CD4-positive, alpha-beta T cell treated with Interferon gamma for 1 hour (primary cell): ENCODE data around the gene HASPIN.

Source experiments
- DNase-seq: peaks from one replicate; pipeline ENCODE4 v3.0.0-alpha.2; 2020

The HASPIN gene

GRCh38 chr17:3768769-3769168 lies 45.1 kb downstream of the HASPIN start:
- no peak for DNase-seq

GRCh38 chr17:3770466-3770865 lies 46.8 kb downstream of the HASPIN start:
- DNase-seq, result peak; percentile 58

DNA sequence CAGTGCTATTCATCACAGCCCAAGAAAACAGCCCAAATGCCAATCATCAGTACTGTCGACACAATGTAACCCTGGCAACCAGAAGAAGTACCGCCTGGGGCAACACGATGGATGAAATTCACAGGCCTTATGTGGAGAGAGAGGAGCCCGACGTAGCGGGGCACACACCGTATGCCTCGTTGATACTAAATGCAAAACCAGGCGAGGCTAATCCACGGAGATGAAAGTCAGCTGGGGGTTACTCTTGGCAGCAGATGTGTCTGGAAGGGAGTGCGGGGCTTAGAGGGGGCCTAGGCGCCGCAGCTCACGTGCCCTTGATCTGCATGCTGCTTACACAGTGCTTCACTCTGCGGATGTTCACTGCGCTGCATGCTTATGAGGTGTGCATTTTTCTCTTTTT lies 47.4 kb downstream of the HASPIN start:
- DNase-seq, result peak; percentile 18

DNA sequence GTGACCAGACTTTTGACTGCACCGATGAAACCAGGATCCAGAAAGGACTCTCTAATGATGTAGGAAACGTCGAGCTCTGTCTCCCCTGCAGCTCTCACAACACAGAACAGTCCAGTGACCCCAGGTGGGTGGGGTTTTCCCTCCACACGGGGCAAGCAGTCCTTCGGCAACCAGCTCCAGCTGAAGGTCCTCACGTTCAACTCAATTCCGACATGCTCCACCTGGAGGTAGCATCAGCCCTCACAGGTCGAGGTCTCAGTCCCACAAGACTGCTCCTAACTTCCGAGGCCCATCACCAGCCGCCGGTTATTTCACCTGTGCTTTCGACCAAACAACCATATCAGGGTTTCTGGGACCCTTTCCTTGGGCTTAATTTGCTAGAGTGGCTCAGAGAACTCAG lies 49.1 kb downstream of the HASPIN start:
- DNase-seq, result no peak

GRCh38 chr17:3773511-3773910 lies 49.8 kb downstream of the HASPIN start:
- no peak for DNase-seq

DNA sequence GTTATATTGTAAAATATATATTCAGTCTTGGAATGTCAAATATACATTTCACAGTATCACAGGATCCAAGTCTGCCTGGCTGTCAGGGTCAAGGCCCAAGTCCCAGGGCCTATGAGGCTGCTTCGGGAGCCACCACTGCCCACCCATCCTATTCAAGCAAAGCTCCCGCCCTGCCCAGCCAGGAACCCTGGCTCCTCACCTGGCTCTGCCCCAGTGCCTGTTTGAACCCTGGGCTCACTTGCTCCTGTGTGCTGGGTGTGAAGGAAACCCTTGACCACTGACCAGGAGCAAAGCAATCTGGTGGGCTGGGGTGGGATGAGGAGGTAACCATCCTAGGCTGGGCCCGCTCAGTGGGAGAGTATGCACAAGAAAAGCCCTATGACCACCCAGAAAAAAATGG lies 50.3 kb downstream of the HASPIN start:
- no peak for DNase-seq
